ENCODE results near the gene PPY. TPM values are rescaled to one million over a fixed set of nuclear protein-coding genes. Genes with fewer than 3 reads are reported as not detected.
"Not testable (repeated sequence)": the region's sequence is repeated elsewhere in the genome, so short reads cannot be mapped to it uniquely, and the experiment has no call there.

Gene PPY
- total RNA-seq, 1 experiment from 2014 or later = not detected

GRCh38 chr17:43962479-43962878 lies 20.2 kb upstream of the PPY start:
- no peak overlapping the region for H3K4me3 ChIP-seq (ENCODE audit: low read depth, low read length)
- TF ChIP-seq CTCF (IDR thresholded peaks at IDR 0.05; ENCODE audit: insufficient read depth in 1 of 2, low read depth in 1 of 2, low read length in 1 of 2, severe bottlenecking in 1 of 2, unreplicated experiment in 1 of 2) = no peak
- ChIA-PET POLR2A (no interaction called here), CTCF (interaction anchor here (0.5 to 1.1 kb wide), 3 partner anchors 24 to 85 kb away, joined by 3 to 6 read pairs (median 5); no protein-coding TSS in a partner anchor)
- H3K9me3 Mint-ChIP-seq (ENCODE audit: unreplicated experiment) = no peaks in the 10 kb centered on the region
- no peak overlapping the region for H3K4me3 Mint-ChIP-seq (ENCODE audit: unreplicated experiment)
- H3K36me3 Mint-ChIP-seq (ENCODE audit: insufficient read depth, unreplicated experiment) = no peaks in the 10 kb centered on the region
- H3K4me1 ChIP-seq = no peaks in the 10 kb centered on the region
- BruUV-seq (replicated peaks) = no TSS peak
- intact Hi-C loops (cut with micrococcal nuclease; ENCODE audit: unreplicated experiment) = no loop called here
- no peaks in the 10 kb centered on the region for H3K36me3 ChIP-seq (ENCODE audit: control insufficient read depth, insufficient read depth, low read length)
- no peak for DNase-seq
- H3K9me3 ChIP-seq = no peaks in the 10 kb centered on the region
- peaks cover 18% of the 10 kb centered on the region for H3K27me3 Mint-ChIP-seq (ENCODE audit: insufficient read depth, unreplicated experiment)
- no peak overlapping the region for H3K27ac Mint-ChIP-seq (ENCODE audit: unreplicated experiment)
- no peaks in the 10 kb centered on the region; the same call in none of the 2 replicates for H3K27me3 ChIP-seq (replicated peaks; ENCODE audit: control insufficient read depth, insufficient read depth, low read length)
- H3K4me1 Mint-ChIP-seq (ENCODE audit: low read depth, unreplicated experiment) = no peaks in the 10 kb centered on the region

DNA sequence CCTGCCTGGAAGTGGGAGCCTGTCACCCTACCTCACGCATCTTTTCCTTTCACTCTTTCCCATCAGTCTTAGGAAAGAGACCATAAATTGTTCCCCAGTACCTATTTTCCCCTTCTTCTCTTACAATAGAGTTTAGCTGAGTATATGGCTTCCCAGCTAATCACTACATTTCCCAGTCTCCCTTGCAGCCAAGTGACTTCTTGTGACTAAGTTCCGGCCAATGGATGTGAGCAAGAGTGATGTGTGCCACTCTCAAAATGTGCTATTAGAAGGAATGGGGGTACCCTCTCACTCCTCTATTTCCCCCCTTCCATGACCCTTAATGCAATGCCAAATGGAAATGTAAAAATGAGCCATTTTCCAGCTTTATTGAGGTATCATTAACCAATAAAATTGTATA lies 19.7 kb upstream of the PPY start:
- intact Hi-C loops (cut with micrococcal nuclease; ENCODE audit: unreplicated experiment) = no loop called here
- Mint-ChIP-seq H3K36me3 (ENCODE audit: insufficient read depth, unreplicated experiment) (no peaks in the 10 kb centered on the region), H3K4me3 (ENCODE audit: unreplicated experiment) (no peak overlapping the region), H3K4me1 (ENCODE audit: low read depth, unreplicated experiment) (no peaks in the 10 kb centered on the region), H3K27ac (ENCODE audit: unreplicated experiment) (no peak overlapping the region), H3K9me3 (ENCODE audit: unreplicated experiment) (no peaks in the 10 kb centered on the region), H3K27me3 (ENCODE audit: insufficient read depth, unreplicated experiment) (peaks cover 18% of the 10 kb centered on the region)
- no peak for TF ChIP-seq CTCF (IDR thresholded peaks at IDR 0.05; ENCODE audit: insufficient read depth in 1 of 2, low read depth in 1 of 2, low read length in 1 of 2, severe bottlenecking in 1 of 2, unreplicated experiment in 1 of 2)
- H3K36me3 ChIP-seq (ENCODE audit: control insufficient read depth, insufficient read depth, low read length) = no peaks in the 10 kb centered on the region
- ChIA-PET POLR2A (no interaction called here), CTCF (interaction anchor here (1.0 to 1.1 kb wide), 3 partner anchors 18 to 30 kb away, joined by 3 to 5 read pairs (median 5); no protein-coding TSS in a partner anchor)
- no peaks in the 10 kb centered on the region for H3K9me3 ChIP-seq
- H3K4me3 ChIP-seq (ENCODE audit: low read depth, low read length) = no peak overlapping the region
- DNase-seq = no peak
- no peaks in the 10 kb centered on the region; the same call in none of the 2 replicates for H3K27me3 ChIP-seq (replicated peaks; ENCODE audit: control insufficient read depth, insufficient read depth, low read length)
- no peaks in the 10 kb centered on the region for H3K4me1 ChIP-seq
- BruUV-seq (replicated peaks) = no TSS peak

- CTCF ChIA-PET = interaction anchor here (0.7 to 1.1 kb wide), 4 partner anchors 11 to 31 kb away, joined by 3 to 5 read pairs (median 4); no protein-coding TSS in a partner anchor
- H3K27ac Mint-ChIP-seq (ENCODE audit: unreplicated experiment); POLR2A ChIA-PET; H3K4me1 Mint-ChIP-seq (ENCODE audit: low read depth, unreplicated experiment); intact Hi-C loops (cut with micrococcal nuclease; ENCODE audit: unreplicated experiment); H3K4me3 Mint-ChIP-seq (ENCODE audit: unreplicated experiment); BruUV-seq (replicated peaks); H3K9me3 Mint-ChIP-seq (ENCODE audit: unreplicated experiment); DNase-seq; H3K4me3 ChIP-seq (ENCODE audit: low read depth, low read length); H3K9me3 ChIP-seq; H3K27me3 ChIP-seq (replicated peaks; ENCODE audit: control insufficient read depth, insufficient read depth, low read length); H3K36me3 ChIP-seq (ENCODE audit: control insufficient read depth, insufficient read depth, low read length); H3K36me3 Mint-ChIP-seq (ENCODE audit: insufficient read depth, unreplicated experiment); H3K4me1 ChIP-seq: not testable (repeated sequence)
- peaks cover 18% of the 10 kb centered on the region for H3K27me3 Mint-ChIP-seq (ENCODE audit: insufficient read depth, unreplicated experiment)
Measured at GRCh38 chr17:43961292-43961691, 19.0 kb upstream of the PPY start.

Data from Caco-2 (cell line).